Fibroblast of pulmonary artery (primary cell): ENCODE results near the gene PCDHA10.
"Not testable (repeated sequence)": the region's sequence is repeated elsewhere in the genome, so short reads cannot be mapped to it uniquely, and the experiment has no call there.

Experiments used
- DNase-seq: peaks from one replicate; pipeline ENCODE4 v3.0.0-alpha.2; 2010; ENCODE audit warnings: low read depth
- H3K4me3 ChIP-seq: replicated peaks from 2 replicates; pipeline ENCODE4 v1.5.1; 2011; ENCODE audit warnings: low read depth, mild to moderate bottlenecking, control low read depth, low read length, moderate library complexity
- TF ChIP-seq, protein P1 (sequence below): IDR thresholded peaks from 2 replicates; pipeline ENCODE4 v1.5.1; 2011; ENCODE audit warnings: mild to moderate bottlenecking, control low read depth, low read length, inconsistent platforms; ENCODE audit errors: missing control alignments

The PCDHA10 gene

DNA sequence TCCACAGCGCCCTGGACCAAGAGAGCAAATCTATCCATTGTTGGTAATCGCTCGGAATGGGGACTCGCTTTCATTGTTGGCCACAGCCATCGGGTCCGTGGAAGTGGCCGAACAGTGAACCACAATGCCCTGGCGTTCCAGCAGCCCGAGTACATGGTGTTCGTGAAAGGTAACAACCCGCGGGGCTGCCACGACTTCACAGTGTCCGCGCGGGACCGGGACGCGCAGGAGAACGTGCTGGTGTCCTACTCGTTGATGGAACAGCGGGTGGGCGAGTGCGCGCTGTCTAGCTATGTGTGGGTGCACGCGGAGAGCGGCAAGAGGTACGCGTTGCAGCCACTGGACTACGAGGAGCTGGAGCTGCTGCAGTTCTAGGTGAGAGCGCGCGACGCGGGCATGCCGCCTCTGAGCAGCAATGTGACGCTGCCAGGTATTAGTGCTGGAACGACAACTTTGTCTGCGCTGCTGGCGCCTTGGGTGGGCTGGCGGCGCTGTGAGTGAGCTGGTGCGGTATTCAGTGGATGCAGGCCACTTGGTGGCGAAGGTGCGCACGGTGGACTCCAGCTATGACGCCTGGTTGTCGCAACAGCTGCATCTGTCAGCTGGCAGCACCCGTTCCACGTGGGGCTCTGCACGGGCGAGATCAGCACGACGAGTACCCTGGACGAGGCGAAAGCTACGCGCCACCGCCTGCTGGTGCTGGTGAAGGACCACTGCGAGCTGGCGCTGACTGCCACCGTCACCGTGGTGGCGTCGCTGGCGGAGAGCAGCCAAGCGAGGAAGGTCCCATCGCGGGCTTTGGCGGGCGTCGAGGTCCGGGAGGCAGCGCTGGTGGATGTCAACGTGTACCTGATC, 7.0 kb downstream of the PCDHA10 start:
- H3K4me3 ChIP-seq, result no peak overlapping the region
- no peak for DNase-seq
- TF ChIP-seq, protein P1, sequence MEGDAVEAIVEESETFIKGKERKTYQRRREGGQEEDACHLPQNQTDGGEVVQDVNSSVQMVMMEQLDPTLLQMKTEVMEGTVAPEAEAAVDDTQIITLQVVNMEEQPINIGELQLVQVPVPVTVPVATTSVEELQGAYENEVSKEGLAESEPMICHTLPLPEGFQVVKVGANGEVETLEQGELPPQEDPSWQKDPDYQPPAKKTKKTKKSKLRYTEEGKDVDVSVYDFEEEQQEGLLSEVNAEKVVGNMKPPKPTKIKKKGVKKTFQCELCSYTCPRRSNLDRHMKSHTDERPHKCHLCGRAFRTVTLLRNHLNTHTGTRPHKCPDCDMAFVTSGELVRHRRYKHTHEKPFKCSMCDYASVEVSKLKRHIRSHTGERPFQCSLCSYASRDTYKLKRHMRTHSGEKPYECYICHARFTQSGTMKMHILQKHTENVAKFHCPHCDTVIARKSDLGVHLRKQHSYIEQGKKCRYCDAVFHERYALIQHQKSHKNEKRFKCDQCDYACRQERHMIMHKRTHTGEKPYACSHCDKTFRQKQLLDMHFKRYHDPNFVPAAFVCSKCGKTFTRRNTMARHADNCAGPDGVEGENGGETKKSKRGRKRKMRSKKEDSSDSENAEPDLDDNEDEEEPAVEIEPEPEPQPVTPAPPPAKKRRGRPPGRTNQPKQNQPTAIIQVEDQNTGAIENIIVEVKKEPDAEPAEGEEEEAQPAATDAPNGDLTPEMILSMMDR, result no peak

DNA sequence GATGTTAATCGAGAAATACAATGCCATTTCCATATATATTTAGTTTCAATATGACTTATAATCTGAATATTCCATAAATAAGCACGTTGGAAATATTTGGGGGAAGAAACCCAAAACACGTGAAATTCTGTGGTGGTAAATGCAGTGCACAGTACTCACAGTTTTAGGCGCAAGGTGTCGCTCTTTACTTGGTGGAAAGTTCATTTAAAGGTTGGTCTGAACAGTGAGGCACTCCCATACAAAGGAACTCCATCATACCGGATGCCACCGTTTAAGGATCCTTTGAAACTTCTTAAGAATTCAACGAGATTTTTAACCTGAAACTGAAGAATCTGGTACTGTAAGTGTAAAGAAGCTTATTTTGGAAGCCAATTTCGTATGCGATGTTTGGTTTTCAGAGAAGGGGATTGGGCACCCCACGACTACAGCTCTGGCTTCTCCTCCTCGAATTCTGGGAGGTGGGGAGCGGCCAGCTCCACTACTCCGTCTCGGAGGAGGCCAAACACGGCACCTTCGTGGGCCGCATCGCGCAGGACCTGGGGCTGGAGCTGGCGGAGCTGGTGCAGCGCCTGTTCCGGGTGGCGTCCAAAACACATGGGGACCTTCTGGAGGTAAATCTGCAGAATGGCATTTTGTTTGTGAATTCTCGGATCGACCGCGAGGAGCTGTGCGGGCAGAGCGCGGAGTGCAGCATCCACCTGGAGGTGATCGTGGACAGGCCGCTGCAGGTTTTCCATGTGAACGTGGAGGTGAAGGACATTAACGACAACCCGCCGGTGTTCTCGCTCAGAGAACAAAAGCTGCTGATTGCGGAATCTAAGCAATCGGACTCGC, 13.2 kb downstream of the PCDHA10 start, which contains the start of gene PCDHA11:
PCDHA11 (plus strand) TSS at position 237 of the 834 bp plus-strand sequence; CDS start at position 384, 147 bp downstream.
- DNase-seq, result no peak
- TF ChIP-seq, protein P1, result no peak
- H3K4me3 ChIP-seq, result no peak within 1 kb of the TSS

DNA sequence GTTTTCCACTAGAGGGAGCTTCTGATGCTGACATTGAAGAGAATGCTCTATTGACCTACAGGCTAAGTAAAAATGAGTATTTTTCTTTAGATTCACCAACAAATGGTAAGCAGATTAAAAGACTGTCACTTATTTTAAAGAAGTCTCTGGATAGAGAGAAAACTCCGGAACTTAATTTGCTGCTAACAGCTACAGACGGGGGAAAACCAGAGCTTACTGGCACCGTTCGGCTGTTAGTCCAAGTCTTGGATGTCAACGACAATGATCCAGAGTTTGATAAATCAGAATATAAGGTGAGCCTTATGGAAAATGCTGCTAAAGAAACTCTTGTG, 13.8 kb downstream of the PCDHA10 start:
- TF ChIP-seq, protein P1, result no peak
- no peak overlapping the region for H3K4me3 ChIP-seq
- no peak for DNase-seq

DNA sequence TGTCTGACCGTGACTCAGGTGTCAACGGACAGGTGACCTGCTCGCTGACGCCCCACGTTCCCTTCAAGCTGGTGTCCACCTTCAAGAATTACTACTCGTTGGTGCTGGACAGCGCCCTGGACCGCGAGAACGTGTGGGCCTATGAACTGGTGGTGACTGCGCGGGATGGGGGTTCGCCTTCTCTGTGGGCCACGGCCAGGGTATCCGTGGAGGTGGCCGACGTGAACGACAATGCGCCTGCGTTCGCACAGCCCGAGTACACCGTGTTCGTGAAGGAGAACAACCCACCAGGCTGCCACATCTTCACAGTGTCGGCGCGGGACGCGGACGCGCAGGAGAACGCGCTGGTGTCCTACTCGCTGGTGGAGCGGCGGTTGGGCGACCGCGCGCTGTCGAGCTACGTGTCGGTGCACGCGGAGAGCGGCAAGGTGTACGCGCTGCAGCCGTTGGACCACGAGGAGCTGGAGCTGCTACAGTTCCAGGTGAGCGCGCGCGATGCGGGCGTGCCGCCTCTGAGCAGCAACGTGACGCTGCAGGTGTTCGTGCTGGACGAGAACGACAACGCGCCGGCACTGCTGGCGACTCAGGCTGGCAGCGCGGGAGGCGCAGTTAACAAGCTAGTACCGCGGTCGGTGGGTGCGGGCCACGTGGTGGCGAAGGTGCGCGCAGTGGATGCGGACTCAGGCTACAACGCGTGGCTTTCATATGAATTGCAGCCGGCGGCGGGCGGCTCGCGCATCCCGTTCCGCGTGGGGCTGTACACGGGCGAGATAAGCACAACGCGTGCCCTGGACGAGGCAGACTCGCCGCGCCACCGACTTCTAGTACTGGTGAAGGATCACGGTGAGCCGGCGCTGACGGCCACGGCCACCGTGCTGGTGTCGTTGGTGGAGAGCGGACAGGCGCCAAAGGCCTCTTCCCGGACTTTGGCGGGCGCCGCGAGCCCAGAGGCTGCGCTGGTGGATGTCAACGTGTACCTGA, 14.8 kb downstream of the PCDHA10 start:
- TF ChIP-seq, protein P1, result no peak
- no peak for DNase-seq
- H3K4me3 ChIP-seq, result no peak overlapping the region

DNA sequence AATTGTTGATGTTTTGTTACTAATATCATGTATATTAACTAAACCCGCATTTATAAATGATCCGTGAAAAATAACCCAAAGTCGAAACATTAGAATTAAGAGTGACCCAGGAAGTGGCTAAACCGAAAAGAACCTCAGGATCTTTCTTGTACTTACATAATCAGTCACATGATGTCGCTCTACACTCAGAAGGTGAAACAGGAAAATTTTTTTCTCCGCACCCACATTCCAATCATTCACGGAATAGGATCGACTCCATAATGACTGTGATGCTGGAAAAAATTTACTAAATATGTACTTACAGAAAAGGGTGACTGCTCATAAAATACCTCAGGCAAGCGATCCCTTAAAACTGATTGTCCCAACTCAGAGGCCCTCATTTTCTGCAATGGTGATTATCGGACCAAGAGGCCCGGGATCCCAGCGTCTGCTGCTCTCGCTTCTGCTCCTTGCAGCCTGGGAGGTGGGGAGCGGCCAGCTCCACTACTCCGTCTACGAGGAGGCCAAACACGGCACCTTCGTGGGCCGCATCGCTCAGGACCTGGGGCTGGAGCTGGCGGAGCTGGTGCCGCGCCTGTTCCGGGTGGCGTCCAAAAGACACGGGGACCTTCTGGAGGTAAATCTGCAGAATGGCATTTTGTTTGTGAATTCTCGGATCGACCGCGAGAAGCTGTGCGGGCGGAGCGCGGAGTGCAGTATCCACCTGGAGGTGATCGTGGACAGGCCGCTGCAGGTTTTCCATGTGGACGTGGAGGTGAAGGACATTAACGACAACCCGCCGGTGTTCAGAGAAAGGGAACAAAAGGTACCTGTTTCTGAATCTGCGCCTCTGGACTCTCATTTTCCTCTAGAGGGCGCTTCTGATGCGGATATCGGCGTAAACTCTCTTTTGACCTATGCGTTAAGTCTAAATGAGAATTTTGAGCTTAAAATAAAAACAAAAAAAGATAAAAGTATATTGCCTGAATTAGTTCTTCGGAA, 19.7 kb downstream of the PCDHA10 start, which contains the start of gene PCDHA12:
PCDHA12 (plus strand) TSS at position 224 of the 981 bp plus-strand sequence; CDS start at position 389, 165 bp downstream.
- no peak for DNase-seq
- TF ChIP-seq, protein P1, result no peak
- no peak within 1 kb of the TSS for H3K4me3 ChIP-seq

DNA sequence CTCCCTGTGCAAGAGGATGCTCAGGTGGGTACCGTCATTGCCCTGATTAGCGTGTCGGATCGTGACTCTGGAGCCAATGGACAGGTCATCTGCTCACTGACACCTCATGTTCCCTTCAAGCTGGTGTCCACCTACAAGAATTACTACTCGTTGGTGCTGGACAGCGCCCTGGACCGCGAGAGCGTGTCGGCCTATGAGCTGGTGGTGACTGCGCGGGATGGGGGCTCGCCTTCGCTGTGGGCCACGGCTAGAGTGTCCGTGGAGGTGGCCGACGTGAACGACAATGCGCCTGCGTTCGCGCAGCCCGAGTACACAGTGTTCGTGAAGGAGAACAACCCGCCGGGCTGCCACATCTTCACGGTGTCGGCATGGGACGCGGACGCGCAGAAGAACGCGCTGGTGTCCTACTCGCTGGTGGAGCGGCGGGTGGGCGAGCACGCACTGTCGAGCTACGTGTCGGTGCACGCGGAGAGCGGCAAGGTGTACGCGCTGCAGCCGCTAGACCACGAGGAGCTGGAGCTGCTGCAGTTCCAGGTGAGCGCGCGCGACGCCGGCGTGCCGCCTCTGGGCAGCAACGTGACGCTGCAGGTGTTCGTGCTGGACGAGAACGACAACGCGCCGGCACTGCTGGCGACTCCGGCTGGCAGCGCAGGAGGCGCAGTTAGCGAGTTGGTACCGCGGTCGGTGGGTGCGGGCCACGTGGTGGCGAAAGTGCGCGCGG, 21.0 kb downstream of the PCDHA10 start:
- not testable (repeated sequence) for DNase-seq, H3K4me3 ChIP-seq
